ENCODE data around the gene TNIK. TPM values are rescaled to one million over a fixed set of nuclear protein-coding genes. Genes with fewer than 3 reads are reported as not detected.

TNIK gene
- total RNA-seq (10 to 100 TPM; 20.5 to 51.9 (median 38.8) TPM), polyA plus RNA-seq (10 to 100 TPM in 1 of 2 donors, 1 to 10 TPM in 1; 9.3 to 10.0 TPM)
- long read RNA-seq, donor 1, full-length matches to known transcripts, result 1 of 12 reads
- long read RNA-seq, donor 1, partial matches to known transcripts, result 6 of 12 reads
- long read RNA-seq, donor 1, other reads (novel, unspliced or antisense), result 5 of 12 reads
- long read RNA-seq, donor 2, full-length matches to known transcripts, result 4 of 17 reads
- long read RNA-seq, donor 2, partial matches to known transcripts, result 10 of 17 reads
- long read RNA-seq, donor 2, other reads (novel, unspliced or antisense), result 3 of 17 reads
- long read RNA-seq, donor 3, partial matches to known transcripts, result 8 of 14 reads
- long read RNA-seq, donor 3, other reads (novel, unspliced or antisense), result 5 of 14 reads

- Histone ChIP-seq H3K4me3 (peak within 1 kb of the TSS; percentile 40 to 89 (median 72)), H3K4me1 (peaks cover 0 to 52% (median 25%) of the 10 kb centered on the region in 9 donors), H3K9me3 (no peaks in the 10 kb centered on the region), H3K36me3 (no peaks in the 10 kb centered on the region), H3K27ac (peak within 1 kb of the TSS; percentile 54 to 87 (median 82)), H3K27me3 (peaks cover 0 to 30% (median 9%) of the 10 kb centered on the region in 7 donors)
- intact Hi-C loops (cut with DNase I), result loop anchor here in 8 of 10 donors (5.0 to 10.0 kb wide), 11 partner anchors 58 to 283 kb away; no protein-coding TSS in a partner anchor
- TF ChIP-seq CTCF (IDR thresholded peaks at IDR 0.05), result peak in 1 of 9 donors; percentile 36
- ATAC-seq, result peak; percentile 95 to 98 (median 96)
- WGBS, 2 donors, result 0 to 1% methylated on average over 55 of the region's 55 CpGs
- DNase-seq, result peak; percentile 92 to 93
Observed at GRCh38 chr3:171459942-171460724, at the start of gene TNIK. Gene TNIK (minus strand): TSS chr3:171460405. CDS start chr3:171460063, 342 bp downstream.

GRCh38 chr3:171508676-171509075 lies 48.5 kb upstream of the TNIK start:
- no peak overlapping the region for H3K4me3 ChIP-seq
- H3K9me3 ChIP-seq, result peaks cover 0 to 6% (median 0%) of the 10 kb centered on the region in 11 donors
- no peaks in the 10 kb centered on the region for H3K36me3 ChIP-seq
- DNase-seq, result no peak
- H3K4me1 ChIP-seq, result peaks cover 0 to 4% (median 0%) of the 10 kb centered on the region in 9 donors
- intact Hi-C loops (cut with DNase I), result no loop called here
- 78 to 86% methylated on average over 2 of the region's 2 CpGs for WGBS, 2 donors
- no peak for TF ChIP-seq CTCF (IDR thresholded peaks at IDR 0.05)
- H3K27me3 ChIP-seq, result no peaks in the 10 kb centered on the region
- no peak overlapping the region for H3K27ac ChIP-seq
- no peak for ATAC-seq

- Histone ChIP-seq H3K4me1 (peaks cover 0 to 4% (median 0%) of the 10 kb centered on the region in 9 donors), H3K9me3 (peaks cover 0 to 6% (median 0%) of the 10 kb centered on the region in 11 donors), H3K27ac (no peak overlapping the region), H3K27me3 (no peaks in the 10 kb centered on the region), H3K4me3 (no peak overlapping the region), H3K36me3 (no peaks in the 10 kb centered on the region)
- 50 to 64% methylated on average over 3 of the region's 3 CpGs for WGBS, 2 donors
- intact Hi-C loops (cut with DNase I), result no loop called here
- no peak for TF ChIP-seq CTCF (IDR thresholded peaks at IDR 0.05)
- ATAC-seq (no peak), DNase-seq (no peak)
Observed at GRCh38 chr3:171508206-171508605, 48.0 kb upstream of the TNIK start.

- Histone ChIP-seq H3K27ac (no peak overlapping the region), H3K9me3 (peaks cover 0 to 6% (median 0%) of the 10 kb centered on the region in 11 donors), H3K36me3 (no peaks in the 10 kb centered on the region), H3K27me3 (no peaks in the 10 kb centered on the region), H3K4me1 (peaks cover 0 to 4% (median 0%) of the 10 kb centered on the region in 9 donors), H3K4me3 (no peak overlapping the region)
- intact Hi-C loops (cut with DNase I), result no loop called here
- WGBS, 2 donors, result 87% methylated on average over 5 of the region's 5 CpGs
- DNase-seq (no peak), ATAC-seq (no peak)
- TF ChIP-seq CTCF (IDR thresholded peaks at IDR 0.05), result no peak
Observed at GRCh38 chr3:171506743-171507319, 46.6 kb upstream of the TNIK start.
